H1 (cell line): ENCODE data around the gene ZNF213. TPM values are rescaled to one million over a fixed set of nuclear protein-coding genes. Genes with fewer than 3 reads are reported as not detected.

Experiments used
- CTCF ChIA-PET: fragments of 300-600 bp; sonication (Branson Sonifier 250); formaldehyde crosslinking; loops from one replicate; lab custom pipeline; 2021; ENCODE audit not compliant: partially characterized antibody; lab: Charles Lee
- POLR2A ChIA-PET: fragments of 300-600 bp; sonication (Branson Sonifier 250); formaldehyde crosslinking; loops from one replicate; lab custom pipeline; 2021; ENCODE audit warnings: inconsistent platforms; ENCODE audit not compliant: partially characterized antibody; lab: Charles Lee
- DNase-seq, 2 experiments: peaks; one replicate each; pipeline versions ENCODE4 v3.0.0 to v3.0.0-alpha.2; 2010 to 2022; ENCODE audit warnings: low spot score in 2 of 2, low read depth in 1 of 2, mixed read lengths in 1 of 2
- FAIRE-seq: peaks from 2 replicates; lab custom pipeline; 2011; peaks lifted over from hg19 to GRCh38; lab: Jason Lieb, UNC
- H2AFZ ChIP-seq: 2 replicates; pipeline ENCODE4 v1.8.1; 2012; ENCODE audit warnings: low read length, inconsistent platforms
- H2AK5ac ChIP-seq: 2 replicates; pipeline ENCODE4 v1.6.1; 2013; ENCODE audit warnings: low read depth, low read length
- H2BK120ac ChIP-seq: replicated peaks from 2 replicates; pipeline ENCODE3; 2013; ENCODE audit warnings: low read depth, low read length, inconsistent platforms
- H2BK12ac ChIP-seq: 2 replicates; pipeline ENCODE4 v1.6.1; 2013; ENCODE audit warnings: low read depth, low read length
- H2BK15ac ChIP-seq: 2 replicates; pipeline ENCODE4 v1.6.1; 2013; ENCODE audit warnings: low read length
- H2BK20ac ChIP-seq: 2 replicates; pipeline ENCODE4 v1.6.1; 2013; ENCODE audit warnings: low read length
- H2BK5ac ChIP-seq: 2 replicates; pipeline ENCODE4 v1.6.1; 2013; ENCODE audit warnings: low read depth, low read length
- H3K14ac ChIP-seq: 2 replicates; pipeline ENCODE4 v1.6.1; 2013; ENCODE audit warnings: inconsistent platforms; ENCODE audit not compliant: insufficient read length
- H3K18ac ChIP-seq: 2 replicates; pipeline ENCODE4 v1.6.1; 2013; ENCODE audit warnings: low read length; ENCODE audit errors: extremely low read depth
- H3K23ac ChIP-seq: 2 replicates; pipeline ENCODE4 v1.6.1; 2013; ENCODE audit warnings: inconsistent platforms; ENCODE audit not compliant: insufficient read length
- H3K23me2 ChIP-seq: 2 replicates; pipeline ENCODE4 v1.6.1; 2013; ENCODE audit warnings: low read depth, low read length
- H3K27ac ChIP-seq: 2 replicates; pipeline ENCODE4 v1.6.1; 2011; ENCODE audit warnings: low read depth, low read length, inconsistent platforms
- H3K27me3 ChIP-seq, 4 experiments: replicated peaks in 1 of 4; 1 replicate in 1 of 4; 2 replicates in 3 of 4; pipeline versions ENCODE4 v1.6.1 to v1.8.1; 2011 to 2013; ENCODE audit warnings: low read length in 3 of 4, mild to moderate bottlenecking in 3 of 4, inconsistent platforms in 2 of 4, mixed read lengths in 2 of 4, moderate library complexity in 1 of 4; ENCODE audit not compliant: control insufficient read depth in 3 of 4, insufficient read depth in 3 of 4; ENCODE audit errors: extremely low read depth in 1 of 4
- H3K36me3 ChIP-seq, 4 experiments: 2 replicates each; pipeline versions ENCODE4 v1.6.1 to v1.8.1; 2011 to 2013; ENCODE audit warnings: mild to moderate bottlenecking in 4 of 4, low read length in 3 of 4, moderate library complexity in 2 of 4, control low read depth in 1 of 4, inconsistent platforms in 1 of 4; ENCODE audit not compliant: insufficient read depth in 4 of 4, control insufficient read depth in 2 of 4
- H3K4ac ChIP-seq: replicated peaks from 2 replicates; pipeline ENCODE3; 2013; ENCODE audit warnings: low read length, low read depth, mixed read lengths, inconsistent platforms; ENCODE audit not compliant: insufficient read length
- H3K4me1 ChIP-seq, 4 experiments: replicated peaks in 1 of 4; 1 replicate in 1 of 4; 2 replicates in 3 of 4; pipeline versions ENCODE4 v1.6.1 to v1.8.1; 2011 to 2013; ENCODE audit warnings: low read length in 3 of 4, inconsistent platforms in 2 of 4, mixed read lengths in 1 of 4; ENCODE audit not compliant: insufficient read depth in 4 of 4, control insufficient read depth in 3 of 4
- H3K4me2 ChIP-seq, 2 experiments: 2 replicates each; pipeline versions ENCODE4 v1.6.1 to v1.8.1; 2011 to 2013; ENCODE audit warnings: low read depth in 2 of 2, low read length in 2 of 2, control low read depth in 1 of 2, inconsistent platforms in 1 of 2, mild to moderate bottlenecking in 1 of 2; ENCODE audit not compliant: insufficient read depth in 1 of 2
- H3K4me3 ChIP-seq, 4 experiments: fragments of 200-600, 300-600 bp in 1 of 4; sonication (generic), shearing (Covaris generic), sonication (Bioruptor Twin) in 1 of 4; 2 replicates each; pipeline versions ENCODE4 v1.5.1 to v1.8.1; 2011 to 2016; ENCODE audit warnings: low read length in 4 of 4, low read depth in 3 of 4, control low read depth in 2 of 4, inconsistent platforms in 2 of 4, mild to moderate bottlenecking in 2 of 4, mixed read lengths in 1 of 4, moderate library complexity in 1 of 4; ENCODE audit not compliant: insufficient read depth in 2 of 4; ENCODE audit errors: extremely low read depth in 1 of 4
- H3K56ac ChIP-seq: replicated peaks from 2 replicates; pipeline ENCODE3; 2013; ENCODE audit warnings: low read depth, mild to moderate bottlenecking, mixed read lengths, low read length, inconsistent platforms; ENCODE audit not compliant: insufficient read length
- H3K79me1 ChIP-seq: 2 replicates; pipeline ENCODE4 v1.6.1; 2013; ENCODE audit warnings: low read depth, low read length, control low read depth
- H3K79me2 ChIP-seq, 2 experiments: 2 replicates each; pipeline versions ENCODE4 v1.6.1 to v1.8.1; 2012 to 2013; ENCODE audit warnings: low read length in 2 of 2, mild to moderate bottlenecking in 2 of 2, inconsistent platforms in 1 of 2; ENCODE audit not compliant: insufficient read depth in 2 of 2, control insufficient read depth in 1 of 2
- H3K9ac ChIP-seq, 4 experiments: replicated peaks in 1 of 4; 1 replicate in 1 of 4; 2 replicates in 3 of 4; pipeline versions ENCODE4 v1.6.1 to v1.8.1; 2011 to 2013; ENCODE audit warnings: low read depth in 3 of 4, low read length in 3 of 4, control low read depth in 2 of 4, mild to moderate bottlenecking in 2 of 4, moderate library complexity in 2 of 4, inconsistent platforms in 1 of 4; ENCODE audit errors: extremely low read depth in 1 of 4
- H3K9me3 ChIP-seq, 2 experiments: 2 replicates each; pipeline versions ENCODE4 v1.6.1 to v1.8.1; 2012 to 2013; ENCODE audit warnings: mild to moderate bottlenecking in 2 of 2, moderate library complexity in 2 of 2, control low read depth in 1 of 2, inconsistent platforms in 1 of 2, low read depth in 1 of 2, low read length in 1 of 2, mixed read lengths in 1 of 2; ENCODE audit not compliant: insufficient read depth in 2 of 2
- H4K20me1 ChIP-seq, 2 experiments: replicated peaks in 1 of 2; 2 replicates each; pipeline versions ENCODE3 to v1.8.1; 2011 to 2013; ENCODE audit warnings: inconsistent platforms in 2 of 2, low read length in 2 of 2, mild to moderate bottlenecking in 1 of 2; ENCODE audit not compliant: insufficient read depth in 2 of 2, control insufficient read depth in 1 of 2
- H4K5ac ChIP-seq: 2 replicates; pipeline ENCODE4 v1.6.1; 2013; ENCODE audit warnings: low read length, low read depth, mixed read lengths, inconsistent platforms; ENCODE audit not compliant: insufficient read length
- H4K8ac ChIP-seq: 2 replicates; pipeline ENCODE4 v1.8.0; 2013; ENCODE audit warnings: mild to moderate bottlenecking, moderate library complexity, low read length, inconsistent platforms; ENCODE audit not compliant: insufficient read depth; ENCODE audit errors: extremely low read depth
- H4K91ac ChIP-seq: replicated peaks from 2 replicates; pipeline ENCODE3; 2013; ENCODE audit warnings: low read length, mixed read lengths, inconsistent platforms; ENCODE audit not compliant: insufficient read length
- CBX5 ChIP-seq: fragments of 300-800, 300-1000 bp; sonication (generic); IDR thresholded peaks from 2 replicates; pipeline ENCODE4 v1.7.1; 2016; ENCODE audit warnings: antibody characterized with exemption, low read length, low read depth
- HDAC2 ChIP-seq, 2 experiments: fragments of 300-600 bp in 1 of 2; sonication (generic) in 1 of 2; IDR thresholded peaks; 2 replicates each; pipeline ENCODE4 v1.6.1; 2011 to 2012; ENCODE audit warnings: low read depth in 2 of 2, low read length in 2 of 2, mild to moderate bottlenecking in 2 of 2, moderate library complexity in 2 of 2, borderline replicate concordance in 1 of 2, inconsistent platforms in 1 of 2
- KDM4A ChIP-seq: IDR thresholded peaks from one replicate; pipeline ENCODE4 v1.7.1; 2012; ENCODE audit warnings: low read depth, mild to moderate bottlenecking, moderate library complexity, low read length, inconsistent platforms; ENCODE audit not compliant: severe bottlenecking
- MAFK ChIP-seq: IDR thresholded peaks from 2 replicates; pipeline ENCODE4 v1.6.1; 2012; ENCODE audit warnings: low read depth, mild to moderate bottlenecking, improper control_type of control experiment, low read length
- NRF1 ChIP-seq: IDR thresholded peaks from 2 replicates; pipeline ENCODE4 v1.6.1; 2011; ENCODE audit warnings: mild to moderate bottlenecking, low read depth, low read length, improper control_type of control experiment
- POLR2AphosphoS5 ChIP-seq: IDR thresholded peaks from 2 replicates; pipeline ENCODE4 v1.6.1; 2011; ENCODE audit warnings: low read depth, low read length
- SAP30 ChIP-seq: fragments of 300-600 bp; sonication (generic); IDR thresholded peaks from 2 replicates; pipeline ENCODE4 v1.7.1; 2012; ENCODE audit warnings: low read length, moderate library complexity, mild to moderate bottlenecking, inconsistent platforms; ENCODE audit not compliant: insufficient read depth, insufficient replicate concordance
- SP2 ChIP-seq: IDR thresholded peaks from 2 replicates; pipeline ENCODE4 v1.6.1; 2012; ENCODE audit warnings: mild to moderate bottlenecking, low read length, inconsistent platforms
- TBP ChIP-seq: IDR thresholded peaks from 2 replicates; pipeline ENCODE4 v1.6.1; 2011; ENCODE audit warnings: low read depth, low read length, improper control_type of control experiment
- WGBS, 2 experiments: shearing (Covaris generic) in 1 of 2; methylation state at CpG; one replicate each; pipeline versions ENCODE4 v1.1.6 to v1.1.7; 2013 to 2015; ENCODE audit warnings: low lambda C conversion rate in 2 of 2, mixed read lengths in 2 of 2, inconsistent platforms in 1 of 2, low coverage in 1 of 2, missing lambda C conversion rate in 1 of 2; ENCODE audit not compliant: insufficient replicate concordance in 2 of 2, insufficient coverage in 1 of 2, insufficient read length in 1 of 2; ENCODE audit errors: extremely low coverage in 1 of 2, missing lambda C conversion rate in 1 of 2; 5-methylcytosine and 5-hydroxymethylcytosine counted together
- polyA plus RNA-seq, 7 experiments: library from polyadenylated mRNA; depleted of rRNA in 3 of 7; stranded (reverse) in 5 of 7; unstranded in 2 of 7; fragments of >200 nt in 5 of 7; fragments of 200-250 nt in 2 of 7; gene quantifications; 1 replicate in 5 of 7; 2 replicates in 1 of 7; 4 replicates in 1 of 7; pipeline versions ENCODE4 v1.2.1 to v1.2.3, GENCODE V29; 2011 to 2013; ENCODE audit warnings: missing spikeins in 2 of 7, mixed read lengths in 2 of 7
- total RNA-seq: library from RNA; stranded (reverse); fragmentation: NEBNext Ultra II Directional; extraction: Animal tissue kit (Norgen Biotek cat#: 25700); gene quantifications from 2 replicates; pipeline ENCODE4 v1.2.1, GENCODE V29; 2021
- TF ChIP-seq, protein P1 (sequence below), 3 experiments: IDR thresholded peaks; 1 replicate in 2 of 3; 2 replicates in 1 of 3; pipeline versions ENCODE4 v1.5.1 to v1.6.1; 2011; ENCODE audit warnings: low read length in 3 of 3, mild to moderate bottlenecking in 3 of 3, inconsistent platforms in 2 of 3, low read depth in 1 of 3, moderate library complexity in 1 of 3; ENCODE audit not compliant: insufficient read depth in 1 of 3; ENCODE audit errors: control extremely low read depth in 1 of 3

The ZNF213 gene
- total and polyA plus RNA-seq, 2 of the 8 experiments (the other 6 are each of a cell fraction or from before 2014, with no cell fraction given) = 1.6 to 6.9 TPM

DNA sequence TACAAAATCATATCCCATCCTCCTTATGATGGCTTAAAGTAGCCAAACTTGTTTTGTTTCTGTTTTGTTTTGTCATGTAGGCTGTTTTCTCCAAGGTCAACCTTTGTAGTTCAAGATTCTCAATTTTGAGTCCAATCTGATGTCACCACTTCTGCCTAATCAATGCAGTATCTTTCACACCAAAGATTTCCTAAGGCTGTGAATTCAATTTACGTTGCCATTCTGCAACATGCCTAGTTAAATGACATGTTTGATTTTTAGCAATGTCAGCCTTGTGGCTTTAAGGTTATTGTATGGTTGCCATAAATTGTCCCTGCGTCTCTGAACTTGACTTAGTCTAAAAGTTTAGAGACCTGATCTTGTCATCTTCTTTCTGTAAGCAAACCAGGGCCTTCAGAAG lies 20.4 kb downstream of the ZNF213 start:
- peaks cover 20% of the 10 kb centered on the region for H3K23me2 ChIP-seq
- no peaks in the 10 kb centered on the region for H3K79me2 ChIP-seq
- H3K9ac ChIP-seq = no peak overlapping the region
- H4K91ac ChIP-seq = no peak overlapping the region
- no peak overlapping the region for H4K8ac ChIP-seq
- H3K27ac ChIP-seq = no peak overlapping the region
- no peak for DNase-seq
- no peaks in the 10 kb centered on the region for H3K36me3 ChIP-seq
- H3K56ac ChIP-seq = no peak overlapping the region
- H3K4me1 ChIP-seq = peaks cover 0 to 7% (median 4%) of the 10 kb centered on the region in 4 experiments; a peak in 5 of 7 replicates
- no peak overlapping the region for H3K4me2 ChIP-seq
- H2BK120ac ChIP-seq = no peak overlapping the region
- no peak for FAIRE-seq
- H3K4me3 ChIP-seq = no peak overlapping the region
- no peak overlapping the region for H3K18ac ChIP-seq
- H3K23ac ChIP-seq = no peak overlapping the region
- H3K27me3 ChIP-seq = peaks cover 0 to 10% (median 7%) of the 10 kb centered on the region in 4 experiments; a peak in 5 of 7 replicates
- H3K79me1 ChIP-seq = no peaks in the 10 kb centered on the region
- H2BK20ac ChIP-seq = no peak overlapping the region
- no peak overlapping the region for H2AK5ac ChIP-seq
- no peak overlapping the region for H2AFZ ChIP-seq
- no peak overlapping the region for H3K4ac ChIP-seq
- no peak overlapping the region for H3K14ac ChIP-seq
- no peak overlapping the region for H4K5ac ChIP-seq
- H2BK5ac ChIP-seq = no peak overlapping the region
- no peak overlapping the region for H2BK12ac ChIP-seq
- no peak overlapping the region for H2BK15ac ChIP-seq
- peaks cover 0 to 2% of the 10 kb centered on the region in 2 experiments for H4K20me1 ChIP-seq
- CTCF ChIA-PET = interaction anchor here (0.7 to 3.7 kb wide), 6 partner anchors 13 to 1195 kb away, joined by 3 to 14 read pairs (median 5); no protein-coding TSS in a partner anchor
- WGBS, 2 experiments = 82% methylated on average over 2 of the region's 2 CpGs; no CpG with 5 or more reads in 1 of the 2 experiments
- POLR2A ChIA-PET = no interaction called here
- H3K9me3 ChIP-seq = no peaks in the 10 kb centered on the region; a peak in 1 of 4 replicates
- no peak for TF ChIP-seq POLR2AphosphoS5
- TF ChIP-seq HDAC2 (IDR thresholded peaks at IDR 0.05; ENCODE audit: borderline replicate concordance in 1 of 2, low read depth in 2 of 2, low read length in 2 of 2) = no peak
- TF ChIP-seq MAFK = no peak
- TF ChIP-seq SAP30 = no peak
- no peak for TF ChIP-seq SP2
- no peak for TF ChIP-seq TBP
- TF ChIP-seq NRF1 = no peak
- TF ChIP-seq CBX5 = no peak
- TF ChIP-seq KDM4A = no peak
- TF ChIP-seq, protein P1, sequence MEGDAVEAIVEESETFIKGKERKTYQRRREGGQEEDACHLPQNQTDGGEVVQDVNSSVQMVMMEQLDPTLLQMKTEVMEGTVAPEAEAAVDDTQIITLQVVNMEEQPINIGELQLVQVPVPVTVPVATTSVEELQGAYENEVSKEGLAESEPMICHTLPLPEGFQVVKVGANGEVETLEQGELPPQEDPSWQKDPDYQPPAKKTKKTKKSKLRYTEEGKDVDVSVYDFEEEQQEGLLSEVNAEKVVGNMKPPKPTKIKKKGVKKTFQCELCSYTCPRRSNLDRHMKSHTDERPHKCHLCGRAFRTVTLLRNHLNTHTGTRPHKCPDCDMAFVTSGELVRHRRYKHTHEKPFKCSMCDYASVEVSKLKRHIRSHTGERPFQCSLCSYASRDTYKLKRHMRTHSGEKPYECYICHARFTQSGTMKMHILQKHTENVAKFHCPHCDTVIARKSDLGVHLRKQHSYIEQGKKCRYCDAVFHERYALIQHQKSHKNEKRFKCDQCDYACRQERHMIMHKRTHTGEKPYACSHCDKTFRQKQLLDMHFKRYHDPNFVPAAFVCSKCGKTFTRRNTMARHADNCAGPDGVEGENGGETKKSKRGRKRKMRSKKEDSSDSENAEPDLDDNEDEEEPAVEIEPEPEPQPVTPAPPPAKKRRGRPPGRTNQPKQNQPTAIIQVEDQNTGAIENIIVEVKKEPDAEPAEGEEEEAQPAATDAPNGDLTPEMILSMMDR (IDR thresholded peaks at IDR 0.05; ENCODE audit: control extremely low read depth in 1 of 3, insufficient read depth in 1 of 3, low read depth in 1 of 3, low read length in 3 of 3) = no peak
